Measurements from ENCODE around the gene SGSH.

GRCh38 chr17:80228477-80228876 is 8.3 kb upstream of the SGSH start:
- TF ChIP-seq CTCF (IDR thresholded peaks at IDR 0.05 in 4 of 5, conservative IDR thresholded peaks at IDR 0.05 in 1 of 5) = no peak
- no peak for TF ChIP-seq POLR2A (IDR thresholded peaks at IDR 0.05)
